Occipital lobe (tissue), 2 donors: ENCODE data around the gene ATG5. TPM values are rescaled to one million over a fixed set of nuclear protein-coding genes. Genes with fewer than 3 reads are reported as not detected.
"Not testable (repeated sequence)": the region's sequence is repeated elsewhere in the genome, so short reads cannot be mapped to it uniquely, and the experiment has no call there.

Source experiments
- DNase-seq: peaks from one replicate; lab custom pipeline; 2025; lab: John Stamatoyannopoulos, UW
- total RNA-seq: library from RNA; depleted of rRNA; stranded (reverse); fragments of >200 nt; gene quantifications from one replicate; pipeline ENCODE4 v1.2.3, GENCODE V29; 2014

Gene ATG5
- total RNA-seq, 1 donor from 2014 or later: 76.1 TPM

DNA sequence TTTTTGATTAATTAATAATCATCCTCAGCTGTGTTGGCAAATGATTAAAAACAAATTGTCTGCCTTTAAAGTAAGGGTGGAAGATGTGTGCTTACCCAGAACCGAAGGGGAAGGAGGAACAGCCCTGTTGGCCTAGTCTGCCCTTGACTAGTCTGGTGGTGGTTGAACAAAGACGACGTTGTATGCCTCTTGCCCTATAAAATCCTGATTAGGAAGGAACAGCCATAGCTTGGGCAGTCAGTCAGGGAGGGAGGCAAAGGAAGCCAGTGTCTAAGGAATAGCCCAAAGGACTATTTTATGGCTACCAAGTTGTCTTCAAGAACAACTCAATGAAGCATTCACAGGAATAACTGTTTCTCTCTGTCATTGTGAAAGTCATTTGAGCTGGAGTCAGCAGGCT lies 168.7 kb downstream of the ATG5 start:
- no peak for DNase-seq

DNA sequence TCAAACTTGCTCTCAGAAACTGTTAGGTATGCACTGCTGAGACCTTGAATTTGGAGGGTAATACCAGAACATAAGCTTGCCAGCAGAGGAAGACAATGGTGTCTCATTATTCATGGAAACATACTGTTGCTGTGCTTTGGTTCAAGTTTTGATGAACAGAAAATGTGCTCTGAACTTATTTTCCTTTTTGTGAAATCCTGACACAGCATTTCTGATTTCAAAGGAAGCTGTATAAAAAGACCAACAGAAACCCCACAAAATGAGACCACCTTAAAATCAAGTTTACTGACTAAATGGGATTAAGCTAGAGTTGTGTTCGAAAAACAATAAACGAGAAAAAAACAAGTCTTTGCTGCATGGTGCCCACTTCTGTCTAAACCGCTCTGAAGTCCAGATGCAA lies 169.1 kb downstream of the ATG5 start:
- no peak for DNase-seq

DNA sequence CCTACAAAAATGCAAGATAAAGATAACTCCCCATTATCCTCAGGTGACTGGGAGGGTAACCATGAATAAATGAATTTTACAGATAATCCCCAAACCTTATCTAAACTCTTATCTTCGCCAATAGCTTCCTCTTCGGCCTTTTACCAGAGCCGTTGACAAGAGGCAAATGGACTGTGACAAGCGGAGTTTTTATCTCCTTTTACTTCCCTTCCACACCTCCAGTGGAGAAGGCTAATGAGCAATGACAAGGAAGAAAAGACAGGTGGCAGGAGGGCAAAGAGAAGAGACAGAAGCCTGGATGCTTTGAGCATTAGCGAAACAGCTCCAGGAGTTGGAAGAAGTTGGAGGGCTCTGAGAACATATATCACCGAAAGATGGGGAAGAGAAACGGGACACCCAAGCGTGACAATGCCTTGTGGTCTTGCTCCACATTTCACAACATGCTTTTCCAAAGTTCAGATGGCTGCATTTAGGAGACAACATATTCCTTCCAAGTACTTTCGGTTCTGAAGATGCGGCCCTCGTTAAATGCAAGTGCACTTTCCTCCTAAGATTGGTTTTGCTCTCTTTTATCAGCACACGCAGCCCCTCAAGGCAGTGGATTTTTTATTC lies 170.2 kb downstream of the ATG5 start:
- no peak for DNase-seq

DNA sequence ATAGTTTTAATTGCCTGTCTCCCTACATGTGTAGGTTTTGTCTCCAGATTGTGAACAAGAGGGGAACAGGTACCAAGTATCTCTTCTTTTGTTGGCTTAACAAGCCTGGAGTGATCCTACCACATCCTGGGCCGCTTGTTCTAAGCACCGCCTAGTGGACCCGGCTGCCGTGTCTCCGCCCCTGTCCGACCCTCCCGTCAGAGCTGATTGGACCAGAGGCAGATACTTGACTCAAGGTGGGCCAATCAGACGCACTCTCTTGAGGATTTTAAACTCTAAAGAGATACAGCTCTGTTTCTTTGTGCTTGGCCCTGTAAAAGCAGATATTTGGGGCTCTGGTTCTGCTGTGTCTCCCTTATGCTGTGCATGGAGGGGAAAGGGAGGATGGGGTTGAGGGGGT lies 171.2 kb downstream of the ATG5 start:
- no peak for DNase-seq

DNA sequence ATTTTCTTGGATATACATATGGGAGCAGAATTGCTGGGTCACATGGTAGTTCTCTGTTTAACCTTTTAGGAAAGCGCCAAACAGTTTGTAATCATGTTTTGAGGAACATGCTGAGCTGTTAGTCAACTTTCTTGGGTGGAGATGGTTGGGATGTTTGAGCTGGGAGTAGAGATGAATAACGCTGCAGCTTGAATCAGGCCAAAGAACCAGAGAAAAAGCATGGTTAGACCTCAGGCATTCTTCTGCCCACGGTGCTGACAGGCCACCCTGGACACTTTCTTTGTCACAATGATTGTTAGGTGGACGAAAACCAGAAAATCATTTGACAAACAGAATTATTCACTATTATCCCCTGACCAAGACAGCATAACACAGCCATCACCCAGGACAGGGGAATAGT lies 172.6 kb downstream of the ATG5 start:
- no peak for DNase-seq

DNA sequence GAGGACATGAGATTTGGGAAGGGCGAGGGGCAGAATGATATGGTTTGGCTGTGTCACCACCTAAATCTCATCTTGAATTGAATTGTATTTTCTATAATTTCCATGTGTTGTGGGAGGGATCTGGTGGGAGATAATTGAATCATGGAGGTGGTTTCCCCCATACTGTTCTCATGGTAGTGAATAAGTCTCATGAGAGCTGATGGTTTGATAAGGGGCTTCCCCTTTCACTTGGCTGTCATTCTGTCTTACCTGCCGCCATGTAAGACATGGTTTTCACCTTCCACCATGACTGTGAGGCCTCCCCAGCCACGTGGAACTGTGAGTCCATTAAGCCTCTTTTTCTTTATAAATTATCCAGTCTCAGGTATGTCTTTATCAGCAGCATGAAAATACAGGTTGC lies 173.1 kb downstream of the ATG5 start:
- not testable (repeated sequence) for DNase-seq

DNA sequence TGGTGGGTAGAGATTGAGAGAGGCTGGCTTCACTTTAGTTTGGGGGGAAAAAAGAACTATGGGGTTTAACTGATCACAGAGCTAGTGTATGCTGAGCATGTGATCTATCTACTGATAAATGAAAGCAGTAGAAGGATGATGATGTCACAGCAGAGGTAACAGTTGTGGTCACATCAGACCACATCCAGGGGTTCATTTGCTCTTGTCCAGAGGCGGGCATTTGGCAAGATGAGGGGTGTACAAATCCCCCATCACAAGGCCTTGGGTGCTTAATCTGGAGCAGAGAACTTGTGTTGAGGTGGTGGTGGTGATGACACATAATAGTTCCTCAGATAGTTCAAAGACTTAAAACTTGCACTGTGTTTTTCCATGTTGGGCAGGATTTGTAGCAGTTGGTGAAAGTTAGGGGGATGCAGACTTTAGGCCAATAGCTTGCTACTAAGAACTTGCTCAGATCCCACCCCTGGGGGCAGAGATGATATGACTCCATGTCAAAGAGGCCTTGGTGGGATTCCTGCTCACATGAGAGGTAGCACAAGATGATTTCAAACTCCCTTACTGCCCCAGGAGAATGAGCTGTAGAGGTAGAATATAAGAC lies 176.0 kb downstream of the ATG5 start:
- DNase-seq: no peak

DNA sequence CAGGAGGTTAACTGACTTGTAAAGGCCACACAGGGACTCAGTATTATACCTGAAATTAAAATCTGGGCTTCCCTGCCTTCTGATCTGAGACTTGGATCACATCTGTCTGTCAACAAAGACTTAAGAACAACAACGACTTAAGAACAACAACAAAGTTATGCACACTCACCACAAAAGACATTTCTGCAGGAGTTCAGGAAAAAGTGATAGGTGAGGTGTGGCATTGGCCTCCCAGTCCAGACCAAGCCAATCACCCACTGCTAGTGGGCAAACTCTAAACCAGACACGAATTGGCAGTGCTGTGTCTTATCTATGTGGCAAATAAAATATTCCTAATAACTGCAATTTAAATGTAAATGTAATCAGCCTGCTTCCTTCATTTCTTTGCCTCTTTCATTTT lies 178.1 kb downstream of the ATG5 start:
- DNase-seq: no peak

DNA sequence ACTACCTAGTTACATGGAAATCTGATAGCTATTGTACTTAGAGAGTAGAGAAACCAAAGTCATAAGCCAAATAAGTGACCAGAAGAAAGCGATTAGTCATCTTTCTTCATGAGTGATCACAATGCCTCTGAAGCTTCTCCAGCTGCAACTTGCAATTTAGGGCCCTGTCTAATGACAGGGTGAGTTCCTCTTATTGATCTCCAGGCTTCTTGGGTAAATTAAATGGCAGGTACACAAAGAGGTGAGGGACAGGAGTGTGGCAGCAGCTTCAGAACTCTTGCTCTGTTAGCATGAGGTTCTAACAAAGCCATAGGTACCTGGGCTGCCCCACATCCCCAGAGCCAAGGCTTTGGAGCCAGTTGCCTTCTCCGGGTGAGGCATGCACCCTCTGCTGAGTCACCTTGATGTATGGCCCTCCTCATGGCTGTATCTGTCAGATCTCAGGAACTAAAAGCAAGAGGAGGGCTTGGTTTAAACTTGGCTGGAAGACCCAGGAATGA lies 178.7 kb downstream of the ATG5 start:
- DNase-seq: no peak

DNA sequence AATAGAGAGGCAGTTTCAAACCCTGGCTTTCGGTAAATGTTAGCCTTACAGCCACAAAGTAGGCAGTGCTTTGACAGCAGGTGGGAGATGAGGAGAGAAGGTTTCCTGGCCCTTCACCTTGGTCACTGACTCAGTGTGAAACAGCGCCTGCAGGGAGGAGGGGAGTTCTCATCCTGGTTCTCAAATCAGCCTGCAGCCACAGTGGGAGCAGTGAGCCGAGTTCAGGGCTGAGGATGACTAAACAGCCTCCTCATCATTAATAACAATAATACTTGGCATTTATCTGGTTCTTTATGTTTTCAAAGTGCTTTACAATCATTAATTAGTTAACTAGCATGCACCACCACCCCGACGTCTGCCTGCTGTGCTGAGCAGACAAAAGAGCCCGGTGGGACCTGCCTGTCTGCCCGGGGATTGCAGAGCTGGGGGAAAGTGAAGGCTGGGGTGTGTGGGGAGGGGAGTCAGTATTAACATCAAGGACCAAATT lies 179.8 kb downstream of the ATG5 start:
- DNase-seq: no peak

DNA sequence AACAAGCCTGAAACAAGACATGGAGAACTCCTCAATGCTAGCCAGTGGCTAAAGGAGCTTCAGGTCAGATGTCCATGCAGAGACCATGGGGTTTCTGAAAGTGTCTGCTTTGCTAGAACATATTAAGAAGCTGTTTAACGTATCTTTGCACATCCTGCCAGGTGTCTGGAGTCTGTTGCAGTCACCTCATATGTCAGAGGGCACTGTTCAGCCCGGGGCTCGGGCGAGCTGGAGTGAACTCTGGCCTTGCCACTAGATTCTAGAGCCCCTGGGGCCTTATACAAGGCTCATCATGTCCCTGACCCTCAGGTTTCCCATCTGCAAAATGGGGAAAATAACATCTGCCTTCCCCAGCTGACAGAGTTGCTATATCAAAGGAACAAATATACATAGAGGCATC lies 180.4 kb downstream of the ATG5 start:
- DNase-seq: no peak

DNA sequence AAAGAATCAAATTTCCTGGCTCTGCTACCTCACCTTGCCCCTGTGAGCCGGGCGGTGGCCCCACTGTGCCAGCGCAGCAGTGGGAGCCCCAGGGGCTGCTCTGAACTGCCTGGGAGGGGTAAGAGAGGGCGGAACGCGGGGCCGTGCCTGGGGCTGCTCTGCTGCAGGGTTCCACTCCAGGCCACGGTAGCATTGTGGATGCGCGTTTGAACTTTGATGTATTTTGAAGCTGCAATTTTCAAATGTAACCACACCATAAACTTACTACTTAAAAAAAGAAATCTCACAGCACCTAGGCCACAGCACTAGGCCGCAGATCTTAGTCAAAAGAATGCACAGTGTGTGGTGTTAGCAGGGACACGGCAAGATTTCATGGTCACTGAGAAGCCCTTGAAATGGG lies 181.9 kb downstream of the ATG5 start:
- no peak for DNase-seq

DNA sequence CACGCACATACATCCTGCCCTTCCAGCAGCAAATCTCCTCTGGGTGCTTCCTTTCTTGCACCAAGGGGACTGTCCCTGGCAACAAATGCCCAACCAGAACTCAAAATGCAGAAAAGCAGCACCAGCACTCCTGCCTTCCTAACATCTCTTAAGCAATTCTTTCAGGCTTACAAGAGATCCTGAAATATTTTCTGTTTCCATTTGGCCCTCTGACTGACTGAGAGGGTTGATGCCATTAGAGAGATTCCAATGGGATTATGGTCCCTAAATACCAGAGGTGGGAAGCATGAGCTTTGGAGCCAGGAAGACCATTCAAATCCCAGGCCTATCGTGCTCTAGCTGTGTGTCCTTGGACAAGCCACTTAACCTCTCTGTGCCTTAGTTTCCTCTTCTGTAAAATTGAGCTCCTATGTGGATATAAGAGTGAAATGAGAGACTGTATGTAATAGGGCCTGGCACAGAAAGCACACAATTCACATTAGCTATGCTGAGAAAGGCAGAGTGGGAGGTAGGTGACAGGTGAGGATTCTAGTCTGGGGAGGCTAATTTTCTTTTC lies 182.6 kb downstream of the ATG5 start:
- DNase-seq: no peak

DNA sequence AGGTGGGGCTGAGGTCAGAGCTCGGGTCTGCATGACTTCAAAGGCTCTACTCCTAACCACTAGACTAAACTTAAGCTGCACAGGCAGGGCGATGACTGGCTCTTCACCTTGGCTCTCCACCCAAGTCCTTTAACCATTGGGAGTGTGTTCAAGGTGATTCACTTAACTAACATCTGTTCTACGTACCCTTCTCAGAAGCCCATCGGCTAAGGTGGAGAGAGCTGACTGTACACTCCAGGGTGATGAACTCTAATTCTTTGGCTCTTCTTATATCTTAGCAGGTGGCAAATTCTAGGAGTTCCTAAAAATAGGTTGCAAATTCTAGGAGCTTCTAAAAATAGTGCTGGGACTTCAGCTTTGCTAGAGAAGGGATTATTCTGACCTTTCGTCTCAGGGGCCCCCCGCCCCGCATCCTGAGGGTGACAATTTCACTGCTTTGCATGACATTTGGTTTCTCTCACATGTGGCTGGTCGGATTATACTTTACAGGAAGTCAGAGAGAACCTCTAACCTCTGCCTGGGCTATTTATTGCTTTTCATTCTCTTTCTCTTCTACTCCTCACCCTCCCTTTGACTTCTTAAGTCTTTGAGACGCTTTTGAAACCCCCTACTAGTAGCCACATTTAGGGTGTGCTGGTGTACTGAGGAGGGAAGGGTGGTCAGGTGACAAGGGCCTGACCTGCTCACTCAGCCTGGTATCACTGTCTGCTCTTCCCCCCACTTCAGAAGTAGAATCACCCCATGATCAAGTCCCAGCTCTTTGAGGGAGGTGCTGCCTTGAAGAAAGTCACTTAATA lies 183.9 kb downstream of the ATG5 start:
- DNase-seq: no peak

DNA sequence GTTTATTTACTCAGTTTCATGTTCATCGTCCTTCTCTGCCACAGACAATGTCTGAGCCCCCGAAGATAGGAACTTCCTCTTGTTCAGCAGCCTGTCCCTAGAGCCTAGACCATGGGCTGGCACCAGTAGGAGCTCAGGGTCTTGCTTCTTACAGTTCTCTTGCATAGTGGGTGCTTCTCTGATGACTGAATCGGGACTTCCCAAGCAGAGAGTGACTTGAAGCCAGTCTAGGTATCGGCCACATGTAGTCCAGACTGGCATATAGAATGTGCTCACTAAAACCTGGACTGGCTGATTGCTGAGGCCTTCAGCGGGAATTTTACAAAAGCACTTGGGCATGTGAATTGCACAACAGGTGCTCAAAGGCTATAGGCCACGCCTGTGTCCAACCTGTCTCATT lies 187.4 kb downstream of the ATG5 start:
- DNase-seq: no peak

DNA sequence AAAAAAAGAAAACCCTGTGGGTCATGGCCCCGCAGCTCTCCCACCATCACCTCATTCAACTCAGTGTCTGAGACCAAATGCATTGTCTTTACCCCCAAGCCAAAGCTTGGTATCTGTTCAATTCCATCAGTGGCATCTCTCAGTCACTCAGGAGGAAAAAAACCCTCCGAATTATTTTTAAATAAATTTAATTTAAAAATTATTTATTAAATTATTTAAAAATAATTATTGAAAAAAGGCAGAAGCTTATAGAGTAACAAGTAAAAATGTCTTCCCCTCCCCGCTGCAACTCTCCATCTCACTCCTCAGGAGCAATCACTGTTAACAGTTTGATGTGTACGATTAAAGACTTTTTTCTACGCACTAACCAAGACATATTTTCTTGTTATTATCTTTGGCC lies 188.7 kb downstream of the ATG5 start:
- no peak for DNase-seq

DNA sequence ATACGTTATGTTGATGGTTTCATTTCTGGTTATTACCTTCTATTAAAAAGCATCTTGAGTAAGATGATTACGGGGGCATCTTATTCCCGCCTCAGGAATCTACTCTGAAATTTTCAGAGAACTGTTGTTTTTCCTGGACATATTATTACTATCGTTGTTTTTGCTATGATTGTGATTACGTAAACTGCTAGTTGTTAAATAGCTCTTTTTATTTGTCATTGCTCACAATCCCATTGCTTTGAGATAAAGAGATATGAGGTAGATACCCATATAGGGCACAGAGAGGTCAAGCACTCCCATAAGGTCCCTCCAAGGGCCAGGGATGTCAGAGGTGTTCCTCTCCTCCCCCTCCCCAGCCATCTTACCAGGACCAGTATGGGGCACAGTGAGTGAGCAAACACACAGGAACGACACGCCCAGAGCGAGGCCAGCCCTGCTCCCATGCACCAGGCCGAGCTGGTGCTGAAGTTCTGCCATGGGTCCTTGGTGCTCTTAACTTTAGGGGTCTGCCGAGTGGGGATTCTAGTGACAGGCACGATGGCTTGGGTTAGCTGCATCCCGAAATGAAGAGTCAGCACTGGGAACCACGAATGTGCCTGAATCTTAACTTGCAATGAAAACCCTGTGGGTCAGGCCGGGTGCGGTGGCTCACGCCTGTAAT lies 189.5 kb downstream of the ATG5 start:
- DNase-seq: no peak

DNA sequence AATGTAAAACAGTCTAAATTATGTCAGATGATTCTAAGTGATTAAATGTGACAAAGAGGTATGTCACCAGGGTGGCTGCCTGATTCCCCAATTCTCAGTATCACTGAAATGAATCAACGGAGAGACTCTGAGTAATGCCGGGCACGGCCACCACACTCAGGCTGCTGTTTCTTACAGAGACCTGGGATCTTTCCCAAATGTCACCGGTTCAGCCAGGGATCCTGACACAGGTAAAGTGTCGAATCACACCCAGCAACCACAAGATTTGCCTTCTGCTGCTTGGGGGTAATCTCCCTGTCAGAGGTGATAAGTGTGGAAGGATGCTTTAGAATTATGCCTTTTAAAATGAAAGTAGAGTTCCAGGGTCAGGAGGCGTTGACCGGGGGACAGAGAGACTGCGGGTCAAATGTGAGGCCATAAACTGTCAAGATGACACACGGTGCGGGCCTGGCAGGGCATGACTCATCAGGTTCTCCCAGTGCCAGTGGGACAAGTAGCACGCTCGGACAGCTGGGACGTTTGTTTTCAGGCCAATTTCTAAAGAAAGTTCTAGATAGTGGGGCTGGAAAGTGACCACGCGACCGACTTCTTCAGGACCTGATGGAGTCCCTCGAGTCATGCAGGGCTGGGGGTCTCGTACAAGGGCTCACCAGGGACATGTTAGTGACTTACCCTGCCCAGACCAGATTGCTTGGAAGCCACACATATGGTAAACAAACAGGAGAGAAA lies 190.5 kb downstream of the ATG5 start:
- no peak for DNase-seq
